HL-60 (cell line): Measurements from ENCODE around the gene SCN5A.

Experiments
- DNase-seq, 2 experiments: peaks; one replicate each; pipeline ENCODE4 v3.0.0-alpha.2; 2010 to 2020; ENCODE audit warnings: low read depth in 1 of 2, low spot score in 1 of 2
- H3K27ac ChIP-seq: fragments of 250-450 bp; sonication (Bioruptor Pico); replicated peaks from 2 replicates; pipeline ENCODE4 v1.5.1; 2020; ENCODE audit warnings: mild to moderate bottlenecking, moderate library complexity
- H3K27me3 ChIP-seq: fragments of 250-450 bp; sonication (Bioruptor Pico); 2 replicates; pipeline ENCODE4 v1.5.1; 2021; ENCODE audit warnings: mild to moderate bottlenecking, moderate library complexity; ENCODE audit not compliant: insufficient read depth, poor library complexity, severe bottlenecking
- H3K4me3 ChIP-seq: replicated peaks from 2 replicates; pipeline ENCODE4 v1.5.1; 2011; ENCODE audit warnings: mild to moderate bottlenecking, control low read depth, low read length; ENCODE audit not compliant: insufficient read depth
- CTCF ChIP-seq: IDR thresholded peaks from one replicate; pipeline ENCODE4 v1.5.1; 2011; ENCODE audit warnings: low read length, control low read depth, inconsistent platforms; ENCODE audit not compliant: insufficient read depth
- GABPA ChIP-seq: IDR thresholded peaks from 2 replicates; pipeline ENCODE4 v1.6.1; 2012; ENCODE audit warnings: low read depth
- POLR2AphosphoS5 ChIP-seq: IDR thresholded peaks from 2 replicates; pipeline ENCODE4 v1.6.1; 2012; ENCODE audit warnings: low read depth
- REST ChIP-seq: IDR thresholded peaks from 2 replicates; pipeline ENCODE4 v1.6.1; 2012; ENCODE audit warnings: low read depth; ENCODE audit not compliant: insufficient replicate concordance
- SPI1 ChIP-seq: IDR thresholded peaks from 2 replicates; pipeline ENCODE4 v1.6.1; 2012; ENCODE audit warnings: low read depth, mild to moderate bottlenecking, borderline replicate concordance

Gene SCN5A

GRCh38 chr3:38614651-38615352 lies 34.7 kb downstream of the SCN5A start:
- Histone ChIP-seq H3K27ac (no peak overlapping the region), H3K4me3 (no peak overlapping the region), H3K27me3 (no peaks in the 10 kb centered on the region)
- no peak for DNase-seq
- no peak for TF ChIP-seq POLR2AphosphoS5
- no peak for TF ChIP-seq REST
- TF ChIP-seq SPI1: no peak
- TF ChIP-seq GABPA: no peak
- no peak for TF ChIP-seq CTCF

GRCh38 chr3:38614091-38614490 lies 35.4 kb downstream of the SCN5A start:
- Histone ChIP-seq H3K27me3 (no peaks in the 10 kb centered on the region), H3K4me3 (no peak overlapping the region), H3K27ac (no peak overlapping the region)
- TF ChIP-seq GABPA: no peak
- TF ChIP-seq POLR2AphosphoS5: no peak
- no peak for TF ChIP-seq CTCF
- no peak for TF ChIP-seq SPI1
- no peak for TF ChIP-seq REST
- DNase-seq: no peak

- H3K27me3 ChIP-seq: no peaks in the 10 kb centered on the region
- no peak for TF ChIP-seq GABPA
- no peak for TF ChIP-seq REST
- TF ChIP-seq CTCF: no peak
- no peak for TF ChIP-seq SPI1
- TF ChIP-seq POLR2AphosphoS5: no peak
- no peak overlapping the region for H3K27ac ChIP-seq
These were observed 36.1 kb downstream of the SCN5A start for GRCh38 chr3:38613426-38613825.

More at GRCh38 chr3:38613426-38613825, 36.1 kb downstream of the SCN5A start:
- H3K4me3 ChIP-seq: no peak overlapping the region
- no peak for DNase-seq
